ENCODE measurements around the gene B4GALT2.

B4GALT2 gene

GRCh38 chr1:44012941-44013609, 34.1 kb downstream of the B4GALT2 start:
- DNase-seq = no peak

DNA sequence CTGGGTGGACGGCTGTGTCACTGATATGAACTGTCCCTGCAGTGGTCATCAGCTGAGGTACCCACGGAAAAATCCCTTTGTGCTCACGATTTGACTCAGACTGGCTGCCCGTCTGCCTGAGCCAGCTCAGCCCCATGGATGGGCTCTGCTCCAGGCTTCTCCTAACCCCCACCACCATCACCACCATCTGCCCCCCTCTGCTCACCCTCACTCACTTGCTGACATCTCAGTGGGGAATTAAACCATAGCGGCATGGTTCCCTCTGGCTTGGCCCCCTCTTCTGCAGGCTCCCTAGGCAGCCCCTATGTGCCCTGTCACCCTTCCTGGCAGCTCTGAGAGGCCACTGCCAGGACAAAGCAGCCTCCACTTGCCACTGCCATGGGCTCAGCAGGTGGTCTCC, 34.9 kb downstream of the B4GALT2 start:
- DNase-seq = no peak

DNA sequence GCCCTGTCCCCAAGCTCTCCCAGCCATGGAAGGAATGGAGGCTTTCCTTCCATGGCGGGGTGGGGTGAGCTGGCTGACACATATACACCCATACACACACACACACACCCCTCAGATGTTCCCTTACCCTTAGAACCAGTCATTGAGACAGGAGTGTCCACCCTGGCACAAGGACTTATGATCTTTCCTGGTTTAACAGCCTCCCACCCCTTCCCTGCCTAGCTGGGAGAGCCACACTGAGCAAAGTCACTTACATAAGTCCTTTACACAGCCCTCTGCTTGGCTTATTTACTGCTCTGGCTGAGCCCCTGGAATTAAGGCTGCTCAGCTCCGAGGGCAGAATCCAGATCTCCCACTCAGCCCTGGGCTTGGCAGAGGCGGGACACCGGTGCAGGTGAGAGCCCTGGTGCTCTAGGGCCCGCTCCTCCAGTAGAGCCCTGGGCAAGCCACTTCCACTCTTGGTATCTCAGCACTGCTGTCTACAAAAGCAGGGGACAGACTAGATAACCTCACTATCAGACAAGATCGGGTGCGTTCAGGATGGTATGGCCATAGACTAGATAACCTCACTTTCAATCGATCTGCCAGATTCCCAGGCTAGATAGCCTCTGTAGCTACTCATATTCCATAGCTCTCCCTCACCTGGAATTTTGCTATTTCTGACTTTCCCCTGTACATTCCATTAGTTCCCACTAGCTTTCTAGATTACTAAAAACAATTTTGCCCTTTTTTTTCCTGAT, 35.5 kb downstream of the B4GALT2 start:
- no peak for DNase-seq

DNA sequence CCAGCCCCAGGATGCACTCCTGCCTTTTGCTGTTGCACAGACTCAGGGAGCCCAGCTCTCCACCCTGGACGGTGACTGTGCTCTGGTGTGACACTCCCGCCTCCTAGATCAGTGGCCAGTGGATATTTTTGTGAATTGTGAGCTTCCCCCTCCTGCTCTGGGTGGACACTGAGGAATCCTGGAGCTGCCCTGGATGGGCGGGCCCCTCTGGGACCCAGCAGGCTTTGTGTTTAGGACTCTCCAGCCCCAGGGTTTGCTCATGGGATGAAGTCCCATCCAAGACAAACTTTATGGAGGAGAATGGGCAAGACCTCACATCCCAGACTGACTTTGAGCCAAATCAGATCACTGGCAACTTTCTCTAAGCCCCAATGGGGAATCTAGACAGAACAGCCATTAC, 36.2 kb downstream of the B4GALT2 start:
- no peak for DNase-seq

DNA sequence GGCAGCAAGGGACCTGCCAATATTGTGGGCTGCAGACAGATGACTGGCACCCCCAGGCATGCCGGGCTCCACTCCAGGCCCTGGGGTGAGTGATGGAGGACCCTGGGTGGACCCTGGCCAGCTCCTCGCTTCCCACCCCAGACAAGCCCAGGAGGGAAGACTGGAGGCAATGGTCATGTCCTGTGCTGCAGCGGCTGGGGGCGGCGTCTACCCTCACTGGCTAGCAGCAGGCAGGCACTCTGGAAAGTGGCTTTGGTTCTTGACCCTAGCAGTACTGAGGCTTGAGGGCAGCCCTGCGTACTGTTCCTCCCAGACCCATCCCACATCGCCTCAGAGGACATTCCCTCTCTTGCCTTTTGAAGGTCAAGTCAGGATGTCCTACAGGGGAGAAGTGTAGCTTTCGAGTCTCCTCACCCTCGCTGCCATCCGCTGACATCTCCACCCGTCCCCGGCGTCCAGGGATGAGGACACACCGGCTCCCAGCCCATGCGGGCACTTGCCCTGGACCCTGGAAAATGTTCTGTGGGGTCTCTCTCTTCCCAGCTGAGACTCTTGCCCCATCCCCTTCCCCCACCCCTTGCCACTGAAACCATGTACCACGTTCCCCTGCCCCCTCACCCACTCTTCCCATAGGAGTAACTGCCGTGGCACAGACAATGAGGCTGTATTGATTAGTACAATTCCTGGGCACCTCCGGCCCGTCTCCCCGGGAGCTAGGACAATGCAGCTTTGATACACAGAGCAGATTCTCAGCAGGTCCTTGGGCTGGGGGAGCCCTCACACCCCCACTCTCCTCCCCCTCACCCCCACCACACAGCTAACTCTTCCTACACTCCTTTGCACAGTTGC, 37.3 kb downstream of the B4GALT2 start:
- DNase-seq = no peak

GRCh38 chr1:44016890-44017400, 37.9 kb downstream of the B4GALT2 start:
- DNase-seq = no peak

DNA sequence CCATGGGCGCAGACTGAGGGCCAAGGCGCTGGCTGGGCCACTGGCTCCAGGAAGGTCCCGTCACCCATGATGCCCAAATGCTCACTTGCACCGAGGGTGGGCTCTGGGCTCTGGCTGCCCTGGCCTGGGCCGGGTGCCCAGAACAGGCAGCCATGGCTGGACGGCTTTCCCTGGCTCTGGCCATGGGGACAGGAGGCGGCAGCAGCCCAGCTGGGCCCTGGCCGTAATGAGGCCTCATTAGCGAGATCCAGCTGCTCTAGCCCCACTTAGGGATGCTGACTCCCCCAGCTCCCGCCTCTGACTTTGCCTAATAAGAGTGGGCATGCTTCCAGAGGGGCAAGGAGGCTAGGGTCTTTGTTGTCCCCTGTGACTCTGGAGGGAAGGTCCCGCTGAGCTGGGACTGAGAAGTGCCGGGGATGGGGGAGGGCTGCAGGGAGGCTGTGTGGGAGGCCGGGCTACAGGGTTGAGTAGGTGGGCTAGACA, 40.5 kb downstream of the B4GALT2 start:
- DNase-seq = no peak

DNA sequence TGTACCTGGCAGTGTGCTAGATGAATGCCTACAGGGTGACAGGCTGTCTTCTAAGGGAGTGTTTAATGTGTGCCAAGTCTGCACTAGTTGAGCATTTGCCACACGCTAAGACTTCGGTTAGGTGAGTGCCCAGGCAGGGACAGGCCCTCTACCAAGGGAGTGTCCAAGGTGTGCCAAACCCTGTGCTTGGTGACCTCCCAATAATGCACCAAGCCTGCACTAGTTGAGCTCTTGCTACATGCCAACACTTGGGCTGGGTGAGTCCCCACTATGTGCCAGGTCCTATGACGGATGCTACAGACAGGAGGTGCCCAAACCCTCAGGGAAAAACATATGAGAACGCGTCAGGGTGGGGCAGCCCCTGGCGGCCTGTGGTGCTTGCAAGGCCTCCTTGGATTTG, 41.5 kb downstream of the B4GALT2 start:
- DNase-seq = no peak

- DNase-seq = no peak
These were observed 42.1 kb downstream of the B4GALT2 start for GRCh38 chr1:44021156-44021555.

GRCh38 chr1:44021581-44022321, 42.7 kb downstream of the B4GALT2 start:
- no peak for DNase-seq

DNA sequence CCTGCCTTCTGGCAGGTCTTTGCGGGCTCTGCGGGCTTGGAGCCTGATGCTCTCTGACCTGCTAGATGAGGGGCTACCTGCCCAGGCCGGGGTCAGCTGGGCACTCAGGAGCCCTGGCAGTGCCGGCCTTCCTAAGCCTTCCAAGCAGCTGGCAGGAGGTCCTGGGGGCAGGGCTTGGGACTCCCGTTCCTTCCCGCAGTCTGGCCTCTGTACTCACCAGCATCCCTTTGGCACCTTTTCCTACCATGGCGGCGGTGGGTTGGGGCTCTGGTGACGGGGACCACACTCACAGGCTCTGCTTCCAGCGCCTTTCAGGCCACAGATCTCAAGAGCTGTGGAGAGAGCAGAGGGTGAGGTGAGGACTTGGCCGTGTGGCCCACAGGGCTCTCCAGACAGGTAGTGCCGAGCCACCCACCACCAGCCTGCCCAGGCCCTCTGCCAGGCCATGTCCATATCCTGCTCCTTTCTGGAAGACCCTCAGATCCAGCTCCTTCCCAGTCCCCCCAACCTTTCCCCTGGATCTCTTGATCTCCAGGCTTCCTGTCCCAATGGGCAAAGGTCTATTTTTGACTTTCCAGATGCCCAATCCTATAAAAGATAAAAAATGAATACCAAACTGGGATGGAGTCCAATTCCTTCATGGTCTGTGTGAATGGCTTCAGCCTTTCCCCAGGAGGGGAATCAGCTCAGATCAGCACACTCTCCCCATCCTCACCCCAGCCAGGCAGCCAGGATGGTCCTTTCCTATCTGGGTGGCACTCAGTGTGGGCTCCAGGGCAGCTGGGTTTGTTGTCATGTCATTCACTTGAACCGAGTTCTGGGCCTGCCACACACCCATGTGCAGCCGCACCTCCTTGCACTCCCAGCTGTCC, 45.3 kb downstream of the B4GALT2 start:
- DNase-seq = no peak

DNA sequence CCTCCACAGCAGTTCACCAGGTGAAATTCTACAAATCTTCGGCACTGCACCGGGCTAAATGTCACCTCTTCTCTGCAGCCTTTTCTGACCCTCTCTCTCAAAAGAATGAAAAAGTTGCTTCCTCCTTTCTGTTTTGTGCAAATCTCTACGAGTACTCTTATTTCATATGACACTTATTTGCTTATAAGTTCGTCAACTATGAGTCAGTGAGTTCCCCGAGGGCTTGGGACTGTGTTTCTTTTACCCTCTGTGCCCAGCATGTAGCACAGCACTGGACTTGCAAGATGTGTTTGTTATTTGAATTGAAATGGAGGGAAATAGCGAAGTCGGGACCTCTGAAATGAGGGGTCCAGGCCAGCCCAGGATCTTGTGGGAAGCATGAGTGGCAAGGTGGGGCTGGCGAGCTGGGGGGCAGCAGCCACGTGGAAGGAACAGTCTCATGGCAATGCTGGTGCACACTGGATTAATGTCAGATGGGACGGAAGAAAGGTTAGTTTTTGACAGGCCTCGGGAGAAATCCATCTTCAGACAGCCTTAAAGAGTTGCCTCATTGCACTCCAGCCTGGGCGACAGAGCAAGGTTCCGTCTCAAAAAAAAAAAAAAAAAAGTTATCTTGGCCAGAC, 46.0 kb downstream of the B4GALT2 start:
- no peak for DNase-seq

GRCh38 chr1:44025816-44026215, 46.8 kb downstream of the B4GALT2 start:
- DNase-seq = no peak

DNA sequence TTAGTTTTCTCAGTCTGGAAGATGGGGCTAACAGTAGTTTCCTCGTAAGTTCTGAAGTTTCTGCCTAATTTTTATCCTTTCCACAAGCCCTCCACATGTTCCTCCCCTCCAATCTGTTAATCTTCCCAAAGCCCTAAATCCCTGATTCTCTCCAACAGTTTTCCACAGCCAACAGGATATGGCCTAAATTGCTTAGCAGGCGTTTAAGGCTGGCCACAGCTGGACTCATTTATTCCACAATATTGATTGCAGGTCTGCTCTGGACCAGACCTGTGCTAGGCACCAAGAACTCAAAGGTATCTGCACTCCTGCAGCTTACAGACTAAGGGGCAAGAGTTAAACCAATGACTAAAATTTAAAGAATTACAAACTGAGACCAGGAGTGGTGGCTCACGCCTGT, 48.3 kb downstream of the B4GALT2 start:
- DNase-seq = no peak

DNA sequence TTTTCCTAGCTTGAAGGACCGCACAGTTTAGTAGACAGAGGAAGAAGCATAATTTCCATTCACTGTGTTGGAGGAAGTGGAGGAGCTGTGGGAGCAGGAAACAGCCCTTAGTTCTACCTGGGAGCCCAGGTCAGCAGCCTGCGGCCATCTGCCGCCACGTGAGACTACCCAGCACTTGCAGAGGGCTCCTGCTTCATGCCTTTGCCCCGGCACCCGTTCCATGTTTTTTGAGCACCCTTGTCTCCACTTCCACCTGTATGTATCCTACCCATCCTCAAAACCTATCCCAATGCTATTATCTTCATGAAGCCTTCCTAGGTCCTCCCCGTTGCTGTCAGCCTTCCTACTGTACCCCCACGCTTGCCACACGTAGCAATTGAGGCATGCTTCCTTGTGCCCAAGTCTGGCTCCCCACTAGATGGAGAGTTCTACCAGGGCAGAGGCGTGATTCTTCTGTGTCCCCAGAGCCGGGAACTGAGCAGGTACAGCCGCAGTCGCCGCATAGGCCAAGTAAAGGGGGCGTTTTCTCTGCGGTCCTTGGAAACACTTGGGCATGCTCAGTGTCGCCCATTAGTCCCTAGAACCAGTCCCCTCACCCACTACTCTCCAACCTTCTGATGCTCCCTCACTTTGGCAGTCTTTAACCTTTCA, 50.4 kb downstream of the B4GALT2 start:
- no peak for DNase-seq

DNA sequence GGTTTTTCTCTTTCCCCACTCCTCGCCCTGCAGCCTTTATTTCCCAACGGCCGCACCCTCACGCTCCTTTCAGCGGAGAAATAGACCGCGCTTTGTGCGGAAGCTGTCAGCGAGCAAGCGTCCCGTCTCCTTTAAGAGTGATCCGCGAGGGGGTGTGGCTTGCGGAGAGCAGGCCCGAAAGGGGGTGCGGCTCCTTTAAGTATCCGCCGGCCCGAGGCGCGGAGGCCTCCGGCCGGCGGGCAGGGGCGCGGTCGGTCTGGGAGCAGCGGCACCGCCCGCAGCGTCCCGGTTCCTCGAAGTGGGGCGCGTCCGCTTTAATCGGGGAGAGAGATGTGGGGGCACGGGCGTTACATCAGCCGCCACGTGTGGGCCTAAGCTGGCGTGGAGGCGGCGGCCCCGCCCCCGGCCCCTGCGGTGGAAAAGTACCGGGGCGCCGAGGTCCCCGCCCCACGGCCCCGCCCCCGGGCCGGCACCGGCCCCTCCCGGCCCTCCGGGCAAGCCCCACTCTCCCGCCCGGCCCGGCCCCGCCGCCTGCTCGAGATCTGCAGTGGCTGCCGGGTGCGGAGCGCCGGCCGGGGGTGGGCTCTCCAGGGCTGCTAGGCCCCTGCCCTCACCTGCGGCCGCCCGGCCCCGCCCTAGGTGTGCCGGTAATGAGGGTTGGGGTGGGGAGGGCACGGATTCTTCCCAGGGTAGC, 51.0 kb downstream of the B4GALT2 start:
- peak; percentile 90 for DNase-seq

DNA sequence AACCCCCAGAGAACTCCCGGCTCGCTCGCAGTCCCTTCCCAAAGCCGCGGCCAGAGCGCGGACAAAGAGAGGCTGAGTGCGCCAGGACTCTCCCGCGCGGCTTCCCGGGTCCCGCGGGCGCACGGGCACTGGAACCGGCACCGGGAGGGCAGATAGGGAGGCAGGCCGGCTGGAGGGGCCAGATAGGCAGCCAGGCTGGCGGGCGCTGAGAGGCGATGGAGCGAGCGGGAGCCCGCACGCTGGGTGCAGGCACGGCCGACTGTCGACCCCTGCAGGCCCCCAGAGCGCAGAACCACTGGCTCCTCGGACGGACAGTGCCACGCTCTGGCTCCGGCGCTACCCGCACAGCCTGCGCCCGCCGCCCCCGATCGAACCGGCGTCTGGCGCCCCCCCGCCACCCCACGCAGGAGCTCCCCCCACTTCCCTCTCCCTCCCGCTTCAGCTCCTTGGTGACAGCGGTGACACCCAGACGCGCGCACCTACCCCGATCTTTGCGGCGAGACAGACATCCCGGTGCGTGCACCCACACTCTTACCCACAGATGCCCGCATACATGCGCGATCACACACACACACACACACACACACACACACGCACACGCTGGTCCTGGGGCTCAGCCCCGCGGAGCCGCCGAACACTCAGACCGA, 51.7 kb downstream of the B4GALT2 start:
- DNase-seq = peak; percentile 53

- DNase-seq = peak; percentile 58
These were observed 52.5 kb downstream of the B4GALT2 start, which contains the start of gene SLC6A9 for GRCh38 chr1:44031252-44032169. Gene SLC6A9 (minus strand): TSS chr1:44031462. CDS start chr1:44024277, 7,185 bp downstream.

Data from stimulated activated CD4-positive, alpha-beta T cell treated with anti-CD3 and anti-CD28 coated beads, Interleukin-4, amount 100 ng/mL, for 24 hours (primary cell).